Measurements from ENCODE around the gene MAN2B2. TPM values are rescaled to one million over a fixed set of nuclear protein-coding genes. Genes with fewer than 3 reads are reported as not detected.

MAN2B2 gene
- total RNA-seq, 1 experiment from 2014 or later = 5.9 TPM

DNA sequence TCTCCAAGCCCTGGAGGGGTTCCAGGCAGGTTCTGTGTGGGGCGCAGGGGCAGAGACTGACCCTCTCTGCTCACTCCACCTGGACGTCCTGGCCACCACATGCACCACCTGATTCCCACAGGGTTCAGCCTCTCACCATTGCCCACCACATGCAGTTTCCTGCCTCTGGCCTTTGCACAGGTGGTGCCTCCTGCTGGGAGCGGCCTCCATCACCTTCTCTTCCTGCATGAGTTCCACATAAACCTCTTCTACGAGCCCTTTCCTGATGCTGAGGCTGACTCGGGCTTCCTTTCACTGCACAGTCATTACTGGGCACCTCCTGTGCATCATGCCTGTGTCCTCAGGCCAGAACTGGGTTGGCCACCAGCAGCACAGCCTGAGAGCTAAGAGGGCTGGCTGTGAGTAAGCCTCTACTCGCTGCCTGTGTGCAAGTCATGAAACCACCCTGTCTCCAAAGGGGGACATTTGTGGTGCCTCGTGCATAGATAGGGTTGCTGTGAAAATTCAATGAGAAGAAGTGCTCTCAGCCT, 19.9 kb downstream of the MAN2B2 start:
- Histone ChIP-seq H3K14ac (ENCODE audit: insufficient read depth, low read length) (no peak overlapping the region), H3K23ac (ENCODE audit: insufficient read length, low read depth, low read length) (no peak overlapping the region), H3K27ac (ENCODE audit: insufficient read length, low read depth, low read length) (no peak overlapping the region), H3K18ac (ENCODE audit: insufficient read length, low read depth, low read length) (no peak overlapping the region), H2BK5ac (ENCODE audit: insufficient read length, low read length) (no peak overlapping the region), H2AFZ (ENCODE audit: low read length) (no peak overlapping the region), H2BK15ac (ENCODE audit: low read depth, low read length) (no peak overlapping the region), H4K8ac (replicated peaks; ENCODE audit: insufficient read length, low read depth, low read length) (no peak overlapping the region), H4K5ac (ENCODE audit: insufficient read length, low read depth, low read length) (no peak overlapping the region), H3K4ac (ENCODE audit: low read depth, low read length) (no peak overlapping the region), H2BK20ac (ENCODE audit: low read depth, low read length, poor library complexity, severe bottlenecking) (no peak overlapping the region), H3K4me2 (ENCODE audit: insufficient read depth, insufficient read length, low read length) (no peak overlapping the region), H3K23me2 (ENCODE audit: insufficient read length, low read depth, low read length, poor library complexity, severe bottlenecking) (no peaks in the 10 kb centered on the region), H3K56ac (ENCODE audit: insufficient read length, low read depth, low read length) (no peak overlapping the region), H2AK5ac (ENCODE audit: insufficient read length, low read length) (no peak overlapping the region), H2BK12ac (ENCODE audit: insufficient read length, low read depth, low read length) (no peak overlapping the region), H2BK120ac (ENCODE audit: low read depth, low read length, poor library complexity, severe bottlenecking) (no peak overlapping the region), H3T11ph (ENCODE audit: low read length) (no peak overlapping the region), H4K20me1 (ENCODE audit: control insufficient read depth, insufficient read depth, insufficient read length) (no peaks in the 10 kb centered on the region), H3K9me3 (ENCODE audit: control insufficient read depth, low read depth, low read length) (no peaks in the 10 kb centered on the region), H3K9ac (ENCODE audit: extremely low read depth, insufficient read length, low read length) (no peak overlapping the region), H3K79me2 (ENCODE audit: insufficient read depth, low read length) (no peaks in the 10 kb centered on the region), H3K4me1 (ENCODE audit: insufficient read depth, low read length) (no peaks in the 10 kb centered on the region), H3K79me1 (ENCODE audit: insufficient read depth, low read depth, low read length, poor library complexity, severe bottlenecking) (no peaks in the 10 kb centered on the region), H3K27me3 (ENCODE audit: insufficient read depth, low read length) (no peaks in the 10 kb centered on the region), H4K91ac (ENCODE audit: insufficient read length, low read depth, low read length) (no peak overlapping the region)
- Mint-ChIP-seq H3K4me1 (0 out of 4 replicates have a peak, but pooled peaks cover 0 to 8% of the 10 kb centered on the region in 2 experiments), H3K27ac (no peak overlapping the region), H3K36me3 (ENCODE audit: insufficient read depth in 1 of 3, low read depth in 3 of 3) (peaks cover 0 to 4% (median 0%) of the 10 kb centered on the region in 3 experiments; a peak in 2 of 7 replicates), H3K4me3 (no peak overlapping the region), H3K9me3 (no peaks in the 10 kb centered on the region; a peak in 1 of 5 replicates), H3K27me3 (ENCODE audit: low read depth) (peaks cover 2% of the 10 kb centered on the region; the same call in 1 of the 2 replicates)
- no peak for DNase-seq
- WGBS (ENCODE audit: extremely low coverage, insufficient read length, low lambda C conversion rate) = no CpG with 5 or more reads among the region's 7 CpGs
- no peak for TF ChIP-seq CTCF (conservative IDR thresholded peaks at IDR 0.05)

Data from H9 (cell line).